HG03159 (cell line): ENCODE data around the gene GCC1.

Experiments used
- ATAC-seq: cut with Tn5 transposase; IDR thresholded peaks from one replicate; pipeline ENCODE4 v1.9.1; 2021; ENCODE audit warnings: mild to moderate bottlenecking, moderate library complexity; ENCODE audit not compliant: unreplicated experiment

Gene GCC1, protein sequence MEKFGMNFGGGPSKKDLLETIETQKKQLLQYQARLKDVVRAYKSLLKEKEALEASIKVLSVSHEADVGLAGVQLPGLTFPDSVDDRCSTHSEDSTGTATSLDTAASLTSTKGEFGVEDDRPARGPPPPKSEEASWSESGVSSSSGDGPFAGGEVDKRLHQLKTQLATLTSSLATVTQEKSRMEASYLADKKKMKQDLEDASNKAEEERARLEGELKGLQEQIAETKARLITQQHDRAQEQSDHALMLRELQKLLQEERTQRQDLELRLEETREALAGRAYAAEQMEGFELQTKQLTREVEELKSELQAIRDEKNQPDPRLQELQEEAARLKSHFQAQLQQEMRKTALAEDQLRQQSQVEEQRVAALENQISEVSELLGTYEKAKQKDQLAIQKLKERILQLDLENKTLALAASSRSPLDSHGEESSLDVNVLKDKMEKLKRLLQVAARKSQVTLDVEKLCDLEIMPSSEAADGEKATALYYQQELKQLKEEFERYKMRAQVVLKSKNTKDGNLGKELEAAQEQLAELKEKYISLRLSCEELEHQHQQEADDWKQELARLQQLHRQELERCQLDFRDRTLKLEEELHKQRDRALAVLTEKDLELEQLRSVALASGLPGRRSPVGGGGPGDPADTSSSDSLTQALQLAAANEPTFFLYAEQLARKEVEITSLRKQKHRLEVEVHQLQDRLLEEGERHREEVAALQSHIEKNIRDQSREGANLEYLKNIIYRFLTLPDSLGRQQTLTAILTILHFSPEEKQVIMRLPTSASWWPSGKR

DNA sequence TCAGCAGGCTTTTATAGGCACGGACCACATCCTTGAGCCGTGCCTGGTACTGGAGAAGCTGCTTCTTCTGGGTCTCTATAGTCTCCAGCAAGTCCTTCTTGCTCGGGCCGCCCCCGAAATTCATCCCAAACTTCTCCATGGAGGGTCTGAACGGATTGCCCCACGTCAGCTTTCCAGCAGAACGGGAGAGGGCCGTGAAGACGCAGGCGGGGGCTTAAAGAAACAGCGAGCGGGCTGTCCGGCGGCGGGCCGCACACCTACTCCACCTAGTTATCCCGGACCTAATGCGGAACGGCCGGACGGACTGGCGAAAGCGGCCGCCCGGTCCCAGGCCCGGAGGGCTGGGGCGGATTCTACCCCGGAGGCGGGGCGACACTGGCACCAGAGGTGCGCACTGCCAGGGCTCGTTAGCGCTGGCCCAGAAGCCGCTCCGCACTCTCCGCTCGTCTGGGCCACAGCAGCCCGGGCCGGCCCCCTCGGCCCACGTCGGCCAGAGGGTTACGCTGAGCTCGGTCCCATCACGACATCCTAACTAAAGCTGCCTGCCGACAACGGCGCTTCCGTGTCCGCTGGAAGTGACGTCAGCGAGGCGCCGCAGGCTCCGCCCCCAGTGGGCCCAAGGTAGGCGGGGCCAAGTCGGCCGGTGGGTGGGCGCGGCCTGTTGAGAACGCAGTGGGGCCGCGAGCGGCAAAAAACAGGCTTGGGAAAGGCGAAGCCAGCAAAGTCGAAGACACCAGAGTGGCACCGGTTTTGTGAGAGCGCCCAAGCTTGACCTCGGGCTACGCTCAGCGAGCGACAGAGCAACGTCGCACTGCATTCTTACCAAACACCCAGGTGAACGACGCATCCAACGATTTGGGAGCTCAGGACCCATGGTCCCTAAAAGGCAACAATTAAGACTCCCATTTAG lies at the start of gene GCC1:
Gene GCC1, minus strand, starts transcription at position 553 of the 910 bp plus-strand sequence. Its CDS starts 414 bp downstream, at position 139.
- ATAC-seq = peak; percentile 77

- ATAC-seq = no peak
These were observed 47.0 kb upstream of the GCC1 start for GRCh38 chr7:127632276-127632910.

GRCh38 chr7:127629268-127629854 lies 44.0 kb upstream of the GCC1 start:
- ATAC-seq = peak; percentile 81

GRCh38 chr7:127628445-127628844 lies 43.0 kb upstream of the GCC1 start:
- no peak for ATAC-seq

DNA sequence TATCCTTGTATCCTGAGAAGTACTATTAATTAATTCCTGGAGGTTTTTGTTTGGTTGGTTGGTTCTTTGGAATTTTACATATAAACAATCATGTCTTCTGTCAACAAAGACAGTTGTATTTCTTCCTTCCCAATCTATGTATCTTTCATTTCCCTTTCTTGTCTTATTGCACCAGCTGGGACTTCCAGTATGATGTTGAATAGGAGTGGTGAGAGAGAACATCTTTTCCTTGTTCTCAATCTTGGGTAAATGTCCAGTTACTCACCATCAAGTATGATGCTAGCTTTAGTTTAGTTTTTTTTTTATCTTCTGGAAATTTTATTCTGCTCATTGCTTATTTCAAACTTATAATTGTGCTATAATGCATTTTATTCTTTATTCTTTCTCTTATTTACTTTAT lies 39.9 kb upstream of the GCC1 start:
- ATAC-seq = no peak

DNA sequence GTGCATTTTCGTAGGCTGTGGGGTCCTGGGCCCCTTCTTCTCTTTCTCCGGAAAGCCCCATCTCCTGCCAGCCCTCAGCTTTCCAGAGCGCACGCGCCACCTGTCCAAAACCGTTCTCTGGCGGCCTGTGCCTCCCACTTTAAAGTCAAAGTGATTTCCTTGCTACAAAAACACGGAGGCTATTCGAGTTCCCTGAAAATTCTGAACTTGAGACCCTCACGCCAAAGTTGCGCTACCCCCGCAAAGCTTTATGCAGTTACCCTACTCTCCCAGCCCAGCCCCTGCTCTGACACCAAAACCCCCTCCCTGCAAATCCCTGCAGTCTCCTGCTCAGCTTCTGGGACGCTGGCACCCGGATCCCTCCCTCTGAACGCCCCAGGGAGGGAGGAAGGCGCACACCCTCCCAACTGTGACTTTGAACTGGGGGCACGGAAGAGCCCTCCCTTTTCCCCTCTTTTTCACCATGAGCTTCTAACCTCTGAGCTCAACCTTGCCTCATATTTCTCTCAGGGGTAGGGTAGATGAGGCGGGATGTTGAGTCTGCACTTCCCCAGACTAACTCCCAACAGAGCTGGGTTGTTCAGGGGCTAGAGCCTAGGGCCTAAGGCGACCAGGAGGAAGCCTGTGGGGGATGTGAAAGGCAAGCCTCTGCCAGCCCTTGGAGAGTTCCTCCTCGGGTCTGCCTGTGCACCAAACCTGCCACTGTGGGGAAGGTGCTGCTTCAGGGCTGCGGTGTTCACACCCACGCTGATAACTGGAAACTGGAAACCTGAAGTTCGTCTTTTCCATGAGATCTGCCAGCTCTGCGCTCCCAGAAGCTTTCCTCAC lies 35.2 kb upstream of the GCC1 start:
- ATAC-seq = no peak

DNA sequence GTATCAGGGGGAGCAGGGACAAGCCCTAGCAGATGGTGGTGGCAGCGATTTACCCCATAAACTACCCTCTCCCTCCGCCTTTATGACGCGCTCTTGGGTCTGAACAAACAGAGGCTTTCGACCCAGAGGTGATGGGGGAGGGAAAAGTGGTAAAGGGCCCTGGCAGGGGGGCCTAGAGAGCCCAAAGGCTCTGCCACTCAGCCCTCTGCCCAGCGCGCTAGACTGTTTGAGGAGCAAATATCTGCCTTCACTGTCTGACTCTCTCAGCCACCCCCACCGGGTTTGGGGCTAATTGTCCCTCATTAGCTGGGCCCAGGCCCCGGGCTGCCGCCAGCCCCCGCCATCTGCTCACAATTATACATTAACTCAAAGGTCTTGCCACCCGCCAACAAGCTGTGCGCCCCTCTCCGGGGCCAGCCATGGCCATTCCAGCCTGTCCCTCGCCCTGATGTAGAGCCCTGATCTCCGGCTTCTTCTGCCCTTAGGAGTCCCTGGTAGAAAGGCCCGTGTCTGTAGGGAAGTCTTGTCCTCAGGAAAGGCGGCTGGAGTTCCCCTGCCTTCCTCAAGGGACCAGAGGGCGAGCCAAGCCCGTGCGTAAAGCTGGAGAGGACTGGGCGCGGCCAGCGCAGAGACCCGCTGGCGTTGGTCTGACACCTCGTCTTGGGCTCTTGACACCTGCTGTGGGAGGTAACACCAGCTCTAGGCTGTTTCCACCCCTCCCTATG lies 34.4 kb upstream of the GCC1 start:
- no peak for ATAC-seq

DNA sequence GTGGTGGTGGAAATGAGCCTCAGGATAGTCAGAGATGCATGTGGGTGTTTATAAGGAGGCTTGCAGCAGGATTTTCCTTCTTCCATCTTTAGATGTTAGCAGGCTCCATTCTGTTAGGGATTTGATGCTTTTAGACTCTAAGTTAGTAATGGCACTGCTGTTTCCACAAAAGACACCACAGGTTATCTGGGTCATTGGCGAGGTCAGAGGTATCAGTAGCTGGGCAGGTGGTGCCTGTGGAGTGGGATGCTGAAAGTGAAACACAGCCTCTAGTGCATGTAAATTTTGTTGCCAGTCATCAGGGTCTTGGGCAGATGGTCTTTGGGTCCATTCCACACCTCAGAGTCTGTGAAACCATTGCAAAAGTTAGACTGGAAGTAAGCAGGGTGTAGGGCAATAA lies 33.4 kb upstream of the GCC1 start:
- no peak for ATAC-seq

DNA sequence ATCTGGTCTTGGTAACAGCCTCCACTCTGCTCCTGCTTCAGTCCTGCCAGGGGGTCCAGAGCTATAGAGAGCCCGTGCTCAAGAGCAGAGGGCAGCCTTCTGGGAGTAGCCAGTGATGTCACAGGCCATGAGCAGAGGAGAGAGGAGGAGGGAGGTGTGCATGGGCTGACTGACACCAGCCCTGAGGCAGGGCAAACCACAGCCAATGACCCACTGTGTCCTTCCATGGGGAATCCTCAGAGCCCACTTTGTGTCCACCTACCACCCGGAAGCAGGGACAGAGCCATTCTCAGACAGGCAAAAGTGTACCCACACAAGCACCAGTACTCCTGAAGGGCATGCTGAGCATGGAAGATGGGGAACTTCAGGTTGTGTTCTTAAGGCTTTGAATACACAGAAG lies 32.6 kb upstream of the GCC1 start, which contains the start of gene PAX4:
Gene PAX4, minus strand, starts transcription at position 101 of the 400 bp plus-strand sequence. CDS start 2,214 bp downstream, outside the sequence.
- no peak for ATAC-seq

DNA sequence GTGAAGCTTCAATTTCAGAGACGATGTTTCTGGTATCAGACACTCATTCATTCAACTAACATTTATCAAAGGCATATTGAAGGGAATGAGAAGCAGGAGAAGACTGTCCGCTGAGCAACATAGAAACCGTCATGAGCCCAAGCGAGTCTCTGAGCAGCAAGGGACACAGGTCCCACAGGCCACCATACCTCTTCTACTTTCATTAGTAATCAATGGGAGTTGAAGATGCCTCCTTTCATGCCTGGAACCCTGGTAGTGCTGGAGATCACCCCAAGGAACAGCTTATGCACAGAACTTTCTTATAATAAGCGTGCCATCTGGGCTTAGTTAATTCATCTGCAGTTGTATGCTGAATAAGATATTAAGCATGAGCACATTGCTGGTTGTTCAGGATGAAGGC lies 31.3 kb upstream of the GCC1 start:
- ATAC-seq = no peak

DNA sequence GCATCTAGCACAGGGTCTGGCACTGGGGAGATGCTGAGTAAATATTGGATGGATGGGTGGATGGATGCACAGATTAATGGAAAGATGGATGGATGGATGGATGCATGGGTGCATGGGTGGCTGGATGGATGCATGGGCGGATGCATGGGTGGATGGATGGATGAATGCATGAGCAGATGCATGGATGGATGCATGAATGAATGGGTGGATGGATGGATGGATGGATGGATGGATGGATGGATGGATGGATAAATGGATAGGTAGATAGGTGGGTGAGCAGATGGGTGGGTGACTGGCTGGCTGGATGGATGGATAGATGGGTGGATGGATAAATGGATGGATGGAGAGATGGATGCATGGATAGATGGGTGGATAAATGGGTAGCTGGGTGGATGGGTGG lies 26.9 kb upstream of the GCC1 start:
- ATAC-seq = no peak

DNA sequence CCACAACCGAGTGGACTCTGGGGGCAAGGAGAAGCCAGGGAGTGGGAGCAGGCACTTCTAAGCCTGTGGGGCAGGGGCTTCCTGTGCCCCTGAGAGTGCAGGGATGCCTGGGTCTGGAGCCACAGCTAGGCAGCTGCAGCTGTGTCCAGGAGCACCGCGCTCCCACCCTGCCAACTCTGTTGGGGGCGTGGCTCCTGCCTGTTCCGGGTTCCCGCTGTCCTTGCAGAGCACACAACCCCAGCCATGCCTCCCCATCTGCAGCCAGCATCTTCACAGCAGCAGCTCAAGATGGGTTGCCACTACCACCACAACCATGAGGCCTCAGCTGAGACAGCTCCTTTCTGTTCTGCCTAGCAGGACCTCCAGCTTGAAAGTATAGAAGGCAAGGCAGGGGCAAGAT lies 23.9 kb upstream of the GCC1 start:
- no peak for ATAC-seq

DNA sequence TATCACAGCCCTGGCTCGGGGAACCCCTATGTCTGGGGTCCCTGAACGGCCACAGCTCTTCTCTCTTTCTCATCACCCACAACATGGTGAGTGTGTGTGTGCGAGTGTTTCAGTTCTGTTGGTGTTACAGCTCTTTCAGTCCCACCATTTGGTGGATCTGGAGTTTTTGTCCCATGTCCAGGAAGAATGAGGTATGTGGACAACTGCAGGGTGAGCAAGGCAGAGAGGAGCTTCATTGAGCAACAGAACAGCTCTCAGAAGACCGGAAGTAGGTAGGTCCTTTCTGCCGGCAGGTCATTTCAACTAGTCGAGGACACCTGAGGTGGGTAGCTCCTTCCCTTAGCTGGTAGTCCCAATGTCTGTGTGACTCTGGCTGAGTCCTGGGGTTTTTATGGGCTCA lies 23.1 kb upstream of the GCC1 start:
- no peak for ATAC-seq

DNA sequence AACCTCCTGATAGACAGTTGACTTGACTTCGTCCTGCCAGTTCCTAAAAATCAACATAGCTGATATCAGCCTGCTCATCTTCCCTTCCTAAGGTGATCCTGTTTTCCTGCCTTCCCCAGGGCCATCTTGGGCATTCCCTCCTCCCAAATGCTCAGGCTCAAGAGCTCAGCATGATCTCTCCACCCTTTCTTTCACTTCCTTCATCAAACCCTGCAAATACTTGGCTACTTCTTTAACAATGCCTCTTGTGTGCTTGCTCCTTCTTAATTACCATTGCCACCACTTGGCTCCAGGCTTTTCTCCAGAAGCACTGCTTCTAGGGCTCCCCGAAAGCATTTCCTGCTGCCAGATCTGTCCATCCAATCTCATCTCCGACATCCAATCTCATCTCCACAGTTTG lies 15.5 kb upstream of the GCC1 start:
- ATAC-seq = no peak

- no peak for ATAC-seq
These were observed 12.9 kb upstream of the GCC1 start for GRCh38 chr7:127598318-127598717.

GRCh38 chr7:127595737-127596136 lies 10.3 kb upstream of the GCC1 start:
- ATAC-seq = no peak

DNA sequence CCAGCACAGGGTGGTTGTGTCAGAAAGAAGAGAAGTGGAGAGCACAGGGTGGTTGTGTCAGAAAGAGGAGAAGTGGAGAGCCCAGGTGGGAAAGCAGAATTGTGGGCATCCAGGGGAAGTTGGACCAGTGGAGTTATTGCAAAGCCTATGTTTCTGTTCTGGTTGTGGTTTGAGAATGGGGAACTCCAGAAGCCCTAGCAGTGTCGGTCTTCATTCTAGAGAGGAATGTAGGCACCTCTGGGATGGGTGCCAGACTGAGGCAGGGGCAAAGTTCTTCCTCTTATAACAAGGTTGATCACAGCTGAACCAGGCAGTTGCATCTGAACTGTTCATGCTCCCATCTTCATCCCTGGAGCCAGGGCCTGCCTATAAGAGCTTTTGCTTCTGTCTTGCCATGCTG lies 9.1 kb upstream of the GCC1 start:
- ATAC-seq = no peak

- no peak for ATAC-seq
These were observed 7.2 kb upstream of the GCC1 start for GRCh38 chr7:127592550-127592949.

GRCh38 chr7:127591591-127591990 lies 6.2 kb upstream of the GCC1 start:
- ATAC-seq = no peak
